Mucosa of stomach (tissue), 1 donor: ENCODE results near the gene BPIFB4.

Experiments
- H3K27me3 ChIP-seq: one replicate; pipeline ENCODE4 v1.7.0; 2013; ENCODE audit warnings: mild to moderate bottlenecking, low read length; ENCODE audit not compliant: control insufficient read depth, insufficient read depth
- H3K36me3 ChIP-seq: one replicate; pipeline ENCODE4 v1.7.0; 2013; ENCODE audit warnings: low read length; ENCODE audit not compliant: control insufficient read depth, insufficient read depth
- H3K4me1 ChIP-seq: one replicate; pipeline ENCODE4 v1.7.0; 2013; ENCODE audit warnings: mild to moderate bottlenecking, low read length; ENCODE audit not compliant: control insufficient read depth, insufficient read depth
- H3K4me3 ChIP-seq: one replicate; pipeline ENCODE4 v1.7.0; 2013; ENCODE audit warnings: low read length
- H3K9ac ChIP-seq: one replicate; pipeline ENCODE4 v1.7.0; 2013; ENCODE audit warnings: mild to moderate bottlenecking, low read length, moderate library complexity
- H3K9me3 ChIP-seq: one replicate; pipeline ENCODE4 v1.7.0; 2013; ENCODE audit warnings: mild to moderate bottlenecking, low read length, moderate library complexity; ENCODE audit not compliant: control insufficient read depth
- donor health status: Pancreatic carcinoma.

The BPIFB4 gene

GRCh38 chr20:33063271-33063670 is 16.2 kb upstream of the BPIFB4 start:
- Histone ChIP-seq H3K4me3 (no peak overlapping the region), H3K4me1 (no peaks in the 10 kb centered on the region), H3K27me3 (no peaks in the 10 kb centered on the region), H3K36me3 (no peaks in the 10 kb centered on the region), H3K9me3 (no peaks in the 10 kb centered on the region), H3K9ac (no peak overlapping the region)

DNA sequence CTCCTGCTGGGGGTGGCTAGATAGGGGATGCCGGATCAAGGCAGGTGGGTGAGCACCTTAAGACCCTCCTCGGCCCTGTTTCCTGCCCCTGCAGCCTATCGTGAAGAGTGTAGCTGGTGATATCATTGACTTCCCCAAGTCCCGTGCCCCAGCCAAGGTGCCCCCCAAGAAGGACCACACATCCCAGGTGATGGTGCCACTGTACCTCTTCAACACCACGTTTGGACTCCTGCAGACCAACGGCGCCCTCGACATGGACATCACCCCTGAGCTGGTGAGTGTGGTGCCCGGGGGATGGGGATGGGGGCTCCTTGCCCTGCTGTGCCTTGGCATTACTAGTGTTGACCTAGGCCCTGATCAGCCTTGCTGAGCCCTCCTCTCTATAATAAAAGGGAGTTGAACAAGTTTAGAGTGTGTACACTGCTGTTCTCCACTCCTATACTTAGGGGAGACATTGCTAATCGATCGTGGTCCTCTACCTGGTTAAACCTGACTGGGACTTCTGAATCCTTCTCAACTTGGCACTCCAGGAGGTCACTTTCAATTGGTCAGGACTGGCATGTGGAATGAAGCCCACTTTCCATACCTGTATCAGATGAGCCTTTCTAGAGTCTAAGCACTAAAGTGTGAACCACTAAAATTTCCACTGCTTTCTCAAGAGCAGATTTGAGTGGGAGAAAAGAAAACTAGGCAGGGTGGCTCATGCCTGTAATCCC is 14.7 kb upstream of the BPIFB4 start:
- Histone ChIP-seq H3K9ac (no peak overlapping the region), H3K27me3 (no peaks in the 10 kb centered on the region), H3K4me3 (no peak overlapping the region), H3K9me3 (no peaks in the 10 kb centered on the region), H3K4me1 (no peaks in the 10 kb centered on the region), H3K36me3 (no peaks in the 10 kb centered on the region)

DNA sequence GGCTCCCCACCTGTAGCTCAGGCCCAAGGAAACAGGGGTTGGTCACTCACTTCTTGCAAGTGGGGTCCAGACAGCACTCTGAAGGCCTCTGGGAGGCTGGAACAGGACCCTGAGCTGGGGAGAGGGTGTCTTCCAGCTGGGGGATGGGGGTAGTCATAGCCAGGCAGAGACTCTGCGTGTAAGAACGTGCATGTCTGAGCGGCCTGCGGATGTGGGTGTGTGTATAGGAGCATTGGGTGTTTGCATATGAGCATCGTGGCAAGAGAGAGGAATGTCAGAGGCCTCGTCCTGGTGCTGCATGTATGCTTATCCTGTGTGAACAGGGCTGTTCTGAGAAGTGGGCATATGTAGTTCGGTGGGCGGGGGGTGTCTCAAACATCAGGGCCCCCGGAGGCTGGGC is 13.7 kb upstream of the BPIFB4 start:
- no peak overlapping the region for H3K9ac ChIP-seq
- no peaks in the 10 kb centered on the region for H3K36me3 ChIP-seq
- H3K4me3 ChIP-seq: no peak overlapping the region
- H3K9me3 ChIP-seq: no peaks in the 10 kb centered on the region
- no peaks in the 10 kb centered on the region for H3K4me1 ChIP-seq
- H3K27me3 ChIP-seq: no peaks in the 10 kb centered on the region

- Histone ChIP-seq H3K36me3 (no peaks in the 10 kb centered on the region), H3K4me3 (no peak overlapping the region), H3K9ac (no peak overlapping the region), H3K4me1 (no peaks in the 10 kb centered on the region), H3K27me3 (no peaks in the 10 kb centered on the region), H3K9me3 (no peaks in the 10 kb centered on the region)
Observed at GRCh38 chr20:33067806-33068205, 11.6 kb upstream of the BPIFB4 start.

DNA sequence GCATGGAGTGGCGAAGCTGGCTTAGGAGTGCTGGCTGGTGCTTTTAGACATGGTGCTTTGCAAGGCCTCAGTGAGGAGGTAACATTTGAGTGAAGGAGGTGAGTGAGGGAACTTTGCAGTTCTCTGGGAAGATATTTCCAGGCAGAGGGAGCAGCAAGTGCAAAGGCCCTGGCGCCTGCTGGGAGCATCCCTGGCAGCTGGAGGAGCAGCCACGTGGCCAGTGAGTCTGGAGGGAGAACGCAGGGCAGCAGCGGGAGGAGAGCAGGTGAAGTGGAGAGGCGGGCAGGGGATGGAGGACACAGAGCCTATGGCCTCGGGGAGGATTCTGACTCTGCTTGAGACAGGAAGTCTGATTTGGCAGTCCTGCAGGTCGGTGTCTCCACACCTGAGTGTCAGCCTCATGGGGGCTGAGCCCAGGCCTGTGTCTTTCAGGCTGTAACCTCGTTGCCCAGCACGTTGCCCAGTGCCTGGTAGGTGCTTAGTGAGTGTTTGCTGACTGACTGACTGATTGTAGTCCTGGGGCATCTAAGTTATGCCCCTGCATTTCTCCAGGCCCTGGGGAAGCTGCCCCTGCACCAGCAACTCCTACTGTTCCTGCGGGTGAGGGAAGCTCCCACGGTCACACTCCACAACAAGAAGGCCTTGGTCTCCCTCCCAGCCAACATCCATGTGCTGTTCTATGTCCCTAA is 11.0 kb upstream of the BPIFB4 start:
- Histone ChIP-seq H3K9ac (no peak overlapping the region), H3K4me1 (no peaks in the 10 kb centered on the region), H3K4me3 (no peak overlapping the region), H3K9me3 (no peaks in the 10 kb centered on the region), H3K36me3 (no peaks in the 10 kb centered on the region), H3K27me3 (no peaks in the 10 kb centered on the region)

DNA sequence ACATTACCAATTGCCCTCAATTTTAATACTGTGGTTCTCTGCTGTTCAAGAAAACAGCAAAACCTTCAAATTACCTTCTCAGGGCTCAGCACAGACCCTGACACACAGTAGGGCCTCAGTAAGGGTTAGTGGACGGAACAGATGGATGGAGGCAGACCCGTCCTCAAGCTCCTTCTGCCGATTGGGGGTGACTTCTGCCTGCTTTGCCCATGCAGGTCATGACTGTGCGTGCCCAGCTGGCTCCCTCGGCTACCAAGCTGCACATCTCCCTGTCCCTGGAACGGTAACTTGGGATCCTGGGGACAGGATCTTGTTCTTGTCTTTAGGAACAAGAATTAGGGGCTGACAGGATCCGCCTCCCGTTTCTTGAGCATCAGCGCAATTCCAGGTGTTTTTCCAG is 9.8 kb upstream of the BPIFB4 start:
- no peaks in the 10 kb centered on the region for H3K27me3 ChIP-seq
- H3K4me1 ChIP-seq: no peaks in the 10 kb centered on the region
- no peaks in the 10 kb centered on the region for H3K9me3 ChIP-seq
- H3K36me3 ChIP-seq: no peaks in the 10 kb centered on the region
- no peak overlapping the region for H3K4me3 ChIP-seq
- no peak overlapping the region for H3K9ac ChIP-seq

DNA sequence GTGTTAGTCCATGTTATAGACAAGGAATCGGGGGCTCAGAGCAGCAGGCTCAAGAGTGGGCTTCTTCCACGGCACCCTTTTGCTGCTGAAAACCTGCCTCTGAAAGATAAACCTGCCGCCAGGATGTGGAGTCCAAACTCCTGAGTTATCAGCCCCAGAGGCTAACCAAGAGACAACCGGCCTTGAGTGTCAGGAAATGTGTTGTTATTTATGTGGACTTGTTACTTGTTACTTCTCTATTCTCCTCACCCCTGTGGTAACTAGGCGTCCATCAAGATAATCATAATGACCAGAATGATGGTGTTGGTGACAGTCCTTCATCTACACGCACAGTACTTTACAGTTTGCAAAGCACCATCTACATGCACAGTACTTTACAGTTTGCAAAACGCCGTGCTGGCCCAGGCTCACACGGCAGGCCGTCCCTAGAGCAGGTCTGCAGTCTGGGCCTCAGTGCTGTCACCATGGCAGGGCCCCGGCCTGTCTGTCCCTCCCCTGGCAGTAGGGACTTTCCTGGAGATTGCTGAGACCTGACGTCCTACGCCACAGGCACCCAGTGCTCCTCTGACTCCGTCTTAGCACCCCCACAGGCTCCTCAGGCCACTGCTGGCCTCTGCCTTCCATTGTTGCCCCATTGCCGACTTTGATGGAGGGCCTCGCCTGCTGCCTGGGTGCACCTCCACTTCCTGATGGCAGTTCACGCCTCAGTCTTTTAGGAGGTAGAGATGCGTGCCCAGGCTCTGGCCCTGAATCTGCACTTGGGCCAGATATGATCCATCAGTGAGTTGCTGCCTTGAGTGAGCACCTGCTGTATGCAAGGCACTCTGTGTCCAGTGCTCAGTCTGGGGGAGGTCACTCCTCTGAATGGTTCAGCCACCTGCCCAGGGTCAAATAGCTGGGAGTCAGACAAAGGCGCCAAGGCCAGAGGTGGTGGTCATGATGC is 9.1 kb upstream of the BPIFB4 start:
- H3K9me3 ChIP-seq: no peaks in the 10 kb centered on the region
- no peaks in the 10 kb centered on the region for H3K27me3 ChIP-seq
- no peak overlapping the region for H3K9ac ChIP-seq
- no peaks in the 10 kb centered on the region for H3K4me1 ChIP-seq
- no peak overlapping the region for H3K4me3 ChIP-seq
- H3K36me3 ChIP-seq: no peaks in the 10 kb centered on the region

- Histone ChIP-seq H3K27me3 (no peaks in the 10 kb centered on the region), H3K36me3 (no peaks in the 10 kb centered on the region), H3K9me3 (no peaks in the 10 kb centered on the region), H3K4me1 (no peaks in the 10 kb centered on the region), H3K9ac (no peak overlapping the region), H3K4me3 (no peak overlapping the region)
Observed at GRCh38 chr20:33071198-33071597, 8.2 kb upstream of the BPIFB4 start.

- no peaks in the 10 kb centered on the region for H3K4me1 ChIP-seq
- H3K9ac ChIP-seq: no peak overlapping the region
- peaks cover 3% of the 10 kb centered on the region for H3K27me3 ChIP-seq
- no peaks in the 10 kb centered on the region for H3K9me3 ChIP-seq
- H3K4me3 ChIP-seq: no peak overlapping the region
- H3K36me3 ChIP-seq: no peaks in the 10 kb centered on the region
Observed at GRCh38 chr20:33072362-33072761, 7.1 kb upstream of the BPIFB4 start.

DNA sequence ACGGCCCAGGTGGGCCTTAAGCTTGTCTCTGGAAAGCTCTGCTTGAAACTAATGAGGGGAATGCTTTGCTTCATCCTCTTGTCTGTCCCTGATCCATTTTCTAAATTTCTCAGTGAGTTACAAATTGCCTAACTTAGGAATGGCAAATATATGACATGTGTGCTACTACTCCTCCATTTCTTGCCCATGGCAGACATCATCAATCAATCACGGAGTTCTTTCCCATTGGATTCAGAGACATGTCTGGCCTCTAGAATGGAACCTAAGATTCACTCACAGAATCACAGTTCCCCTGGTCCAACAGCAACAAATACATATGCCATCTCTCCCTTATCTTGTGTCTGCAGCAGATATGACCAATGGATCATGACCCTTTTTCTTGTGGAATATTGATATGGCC is 6.6 kb upstream of the BPIFB4 start:
- Histone ChIP-seq H3K36me3 (no peaks in the 10 kb centered on the region), H3K9me3 (no peaks in the 10 kb centered on the region), H3K9ac (no peak overlapping the region), H3K4me3 (no peak overlapping the region), H3K27me3 (peaks cover 4% of the 10 kb centered on the region), H3K4me1 (no peaks in the 10 kb centered on the region)

GRCh38 chr20:33074675-33075074 is 4.8 kb upstream of the BPIFB4 start:
- H3K27me3 ChIP-seq: peaks cover 6% of the 10 kb centered on the region
- H3K4me3 ChIP-seq: no peak overlapping the region

DNA sequence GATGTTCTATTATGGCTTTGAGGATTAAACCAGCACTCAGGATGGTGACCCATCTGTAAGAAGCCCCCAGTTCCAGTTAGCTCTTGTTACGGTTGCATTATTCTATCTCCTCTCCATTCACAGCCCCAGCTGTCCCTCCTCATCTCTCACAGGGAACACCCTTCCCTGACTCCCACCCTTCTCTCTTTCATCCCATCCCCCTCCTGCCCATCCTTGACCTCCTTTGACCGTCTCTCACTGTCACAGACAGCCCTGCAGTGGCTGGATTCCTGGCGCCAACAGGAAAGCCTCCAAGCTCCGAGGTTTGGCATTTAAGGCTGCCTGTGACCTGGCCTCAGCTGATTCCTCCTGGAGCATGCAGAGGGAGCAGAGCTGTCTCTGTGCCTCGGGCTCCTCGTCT is 4.2 kb upstream of the BPIFB4 start:
- Histone ChIP-seq H3K36me3 (no peaks in the 10 kb centered on the region), H3K9ac (no peak overlapping the region), H3K4me1 (no peaks in the 10 kb centered on the region), H3K9me3 (no peaks in the 10 kb centered on the region), H3K27me3 (peaks cover 6% of the 10 kb centered on the region), H3K4me3 (no peak overlapping the region)

More at GRCh38 chr20:33074675-33075074, 4.8 kb upstream of the BPIFB4 start:
- Histone ChIP-seq H3K4me1 (no peaks in the 10 kb centered on the region), H3K9ac (no peak overlapping the region), H3K9me3 (no peaks in the 10 kb centered on the region), H3K36me3 (no peaks in the 10 kb centered on the region)
